H9 (cell line): ENCODE measurements around the gene PAOX. TPM values are rescaled to one million over a fixed set of nuclear protein-coding genes. Genes with fewer than 3 reads are reported as not detected.

Experiments
- DNase-seq: peaks from one replicate; pipeline ENCODE4 v3.0.0-alpha.2; 2017
- H2AFZ ChIP-seq: one replicate; pipeline ENCODE4 v1.6.1; 2013; ENCODE audit warnings: mild to moderate bottlenecking, low read length, control low read depth, moderate library complexity
- H2AK5ac ChIP-seq: 2 replicates; pipeline ENCODE4 v1.6.1; 2013; ENCODE audit warnings: low read length, control low read depth, mixed read lengths; ENCODE audit not compliant: insufficient read length
- H2BK120ac ChIP-seq: one replicate; pipeline ENCODE4 v1.6.1; 2013; ENCODE audit warnings: low read depth, mild to moderate bottlenecking, low read length, control low read depth, inconsistent platforms; ENCODE audit not compliant: poor library complexity, severe bottlenecking
- H2BK12ac ChIP-seq: 2 replicates; pipeline ENCODE4 v1.6.1; 2013; ENCODE audit warnings: low read length, control low read depth, mixed read lengths, low read depth; ENCODE audit not compliant: insufficient read length
- H2BK15ac ChIP-seq: 2 replicates; pipeline ENCODE4 v1.6.1; 2013; ENCODE audit warnings: low read depth, low read length, control low read depth
- H2BK20ac ChIP-seq: one replicate; pipeline ENCODE4 v1.6.1; 2013; ENCODE audit warnings: low read depth, mild to moderate bottlenecking, low read length, control low read depth, inconsistent platforms; ENCODE audit not compliant: poor library complexity, severe bottlenecking
- H2BK5ac ChIP-seq: 2 replicates; pipeline ENCODE4 v1.6.1; 2013; ENCODE audit warnings: low read length, control low read depth, mixed read lengths; ENCODE audit not compliant: insufficient read length
- H3K14ac ChIP-seq: 2 replicates; pipeline ENCODE4 v1.6.1; 2013; ENCODE audit warnings: low read length, control low read depth; ENCODE audit not compliant: insufficient read depth
- H3K18ac ChIP-seq: 2 replicates; pipeline ENCODE4 v1.6.1; 2013; ENCODE audit warnings: low read depth, mild to moderate bottlenecking, mixed read lengths, low read length, control low read depth; ENCODE audit not compliant: insufficient read length
- H3K23ac ChIP-seq: 2 replicates; pipeline ENCODE4 v1.6.1; 2013; ENCODE audit warnings: low read length, control low read depth, mixed read lengths, low read depth; ENCODE audit not compliant: insufficient read length
- H3K23me2 ChIP-seq: 2 replicates; pipeline ENCODE4 v1.6.1; 2013; ENCODE audit warnings: low read depth, mild to moderate bottlenecking, mixed read lengths, low read length, control low read depth; ENCODE audit not compliant: insufficient read length, poor library complexity, severe bottlenecking
- H3K27ac ChIP-seq: 2 replicates; pipeline ENCODE4 v1.5.1; 2013; ENCODE audit warnings: low read length, control low read depth, mixed read lengths, low read depth; ENCODE audit not compliant: insufficient read length
- H3K27me3 ChIP-seq: 2 replicates; pipeline ENCODE4 v1.6.1; 2013; ENCODE audit warnings: low read length, control low read depth, inconsistent platforms; ENCODE audit not compliant: insufficient read depth
- H3K4ac ChIP-seq: 2 replicates; pipeline ENCODE4 v1.6.1; 2013; ENCODE audit warnings: low read depth, mild to moderate bottlenecking, control low read depth, inconsistent platforms, low read length, moderate library complexity
- H3K4me1 ChIP-seq: 2 replicates; pipeline ENCODE4 v1.6.1; 2013; ENCODE audit warnings: low read length, control low read depth, inconsistent platforms; ENCODE audit not compliant: insufficient read depth
- H3K4me2 ChIP-seq: 2 replicates; pipeline ENCODE4 v1.6.1; 2013; ENCODE audit warnings: low read length, control low read depth, mixed read lengths; ENCODE audit not compliant: insufficient read length, insufficient read depth
- H3K56ac ChIP-seq: 2 replicates; pipeline ENCODE4 v1.6.1; 2013; ENCODE audit warnings: low read depth, mild to moderate bottlenecking, mixed read lengths, low read length, control low read depth; ENCODE audit not compliant: insufficient read length
- H3K79me1 ChIP-seq: 2 replicates; pipeline ENCODE4 v1.6.1; 2013; ENCODE audit warnings: low read depth, mild to moderate bottlenecking, moderate library complexity, low read length, control low read depth, inconsistent platforms; ENCODE audit not compliant: insufficient read depth, poor library complexity, severe bottlenecking
- H3K79me2 ChIP-seq: 2 replicates; pipeline ENCODE4 v1.6.1; 2013; ENCODE audit warnings: low read length, control low read depth, inconsistent platforms; ENCODE audit not compliant: insufficient read depth
- H3K9ac ChIP-seq: 2 replicates; pipeline ENCODE4 v1.6.1; 2013; ENCODE audit warnings: low read length, control low read depth, mixed read lengths; ENCODE audit not compliant: insufficient read length; ENCODE audit errors: extremely low read depth
- H3K9me3 ChIP-seq: one replicate; pipeline ENCODE4 v1.6.1; 2013; ENCODE audit warnings: low read depth, low read length, inconsistent platforms; ENCODE audit not compliant: control insufficient read depth
- H3T11ph ChIP-seq: one replicate; pipeline ENCODE4 v1.6.1; 2013; ENCODE audit warnings: mild to moderate bottlenecking, low read length, control low read depth, inconsistent platforms
- H4K20me1 ChIP-seq: one replicate; pipeline ENCODE4 v1.6.1; 2013; ENCODE audit not compliant: control insufficient read depth, insufficient read length, insufficient read depth
- H4K5ac ChIP-seq: 2 replicates; pipeline ENCODE4 v1.6.1; 2013; ENCODE audit warnings: low read depth, mild to moderate bottlenecking, mixed read lengths, low read length, control low read depth; ENCODE audit not compliant: insufficient read length
- H4K8ac ChIP-seq: replicated peaks from 2 replicates; pipeline ENCODE4 v1.6.1; 2013; ENCODE audit warnings: low read length, control low read depth, mixed read lengths, low read depth; ENCODE audit not compliant: insufficient read length
- H4K91ac ChIP-seq: 2 replicates; pipeline ENCODE4 v1.6.1; 2013; ENCODE audit warnings: low read depth, mild to moderate bottlenecking, moderate library complexity, mixed read lengths, low read length, control low read depth; ENCODE audit not compliant: insufficient read length
- H3K27ac Mint-ChIP-seq, 3 experiments: 2 replicates in 2 of 3; 3 replicates in 1 of 3; pipeline ENCODE4 v1.8.0; 2020 to 2021; ENCODE audit warnings: mixed read lengths in 3 of 3, mild to moderate bottlenecking in 1 of 3, moderate library complexity in 1 of 3
- H3K27me3 Mint-ChIP-seq: 2 replicates; pipeline ENCODE4 v1.8.0; 2021; ENCODE audit warnings: low read depth, mild to moderate bottlenecking, moderate library complexity, mixed read lengths
- H3K36me3 Mint-ChIP-seq, 3 experiments: 2 replicates in 2 of 3; 3 replicates in 1 of 3; pipeline ENCODE4 v1.8.0; 2020 to 2021; ENCODE audit warnings: low read depth in 3 of 3, mixed read lengths in 3 of 3; ENCODE audit not compliant: insufficient read depth in 1 of 3
- H3K4me1 Mint-ChIP-seq, 2 experiments: 2 replicates each; pipeline ENCODE4 v1.8.0; 2020; ENCODE audit warnings: mixed read lengths in 2 of 2
- H3K4me3 Mint-ChIP-seq, 2 experiments: 2 replicates in 1 of 2; 3 replicates in 1 of 2; pipeline ENCODE4 v1.8.0; 2020 to 2021; ENCODE audit warnings: mild to moderate bottlenecking in 2 of 2, mixed read lengths in 2 of 2, moderate library complexity in 1 of 2
- H3K9me3 Mint-ChIP-seq, 2 experiments: 2 replicates in 1 of 2; 3 replicates in 1 of 2; pipeline ENCODE4 v1.8.0; 2020; ENCODE audit warnings: mild to moderate bottlenecking in 2 of 2, mixed read lengths in 2 of 2, moderate library complexity in 1 of 2
- CTCF ChIP-seq: fragments of 200-600 bp; sonication (generic); conservative IDR thresholded peaks from 3 replicates; pipeline ENCODE4 v1.8.0; 2021; ENCODE audit warnings: antibody characterized with exemption, mild to moderate bottlenecking
- WGBS: extraction: QIAGEN DNeasy Blood & Tissue Kit; methylation state at CpG from one replicate; pipeline ENCODE4 v1.1.7; 2013; ENCODE audit warnings: missing lambda C conversion rate, low lambda C conversion rate, mixed read lengths; ENCODE audit not compliant: insufficient read length; ENCODE audit errors: extremely low coverage; 5-methylcytosine and 5-hydroxymethylcytosine counted together
- total RNA-seq: library from RNA; stranded (reverse); gene quantifications from 2 replicates; pipeline ENCODE4 v1.2.1, GENCODE V29; 2021

PAOX gene
- total RNA-seq, 1 experiment from 2014 or later = 5.6 TPM

- Histone ChIP-seq H2BK5ac (no peak overlapping the region), H3K23ac (no peak overlapping the region), H4K8ac (no peak overlapping the region), H3T11ph (no peak overlapping the region), H2BK120ac (no peak overlapping the region), H2AFZ (no peak overlapping the region), H3K14ac (no peak overlapping the region), H4K5ac (no peak overlapping the region), H3K9me3 (no peaks in the 10 kb centered on the region), H3K4me2 (no peak overlapping the region), H3K9ac (no peak overlapping the region), H3K79me1 (no peaks in the 10 kb centered on the region), H3K56ac (no peak overlapping the region), H3K4me1 (peaks cover 2% of the 10 kb centered on the region; the same call in 1 of the 2 replicates), H3K79me2 (no peaks in the 10 kb centered on the region), H3K18ac (no peak overlapping the region), H2BK15ac (no peak overlapping the region), H3K27me3 (no peaks in the 10 kb centered on the region; the same call in 1 of the 2 replicates), H2BK20ac (no peak overlapping the region), H2BK12ac (no peak overlapping the region), H2AK5ac (no peak overlapping the region), H3K4ac (no peak overlapping the region), H4K20me1 (no peaks in the 10 kb centered on the region), H3K27ac (no peak overlapping the region), H3K23me2 (no peaks in the 10 kb centered on the region), H4K91ac (no peak overlapping the region)
- H3K27ac Mint-ChIP-seq = no peak overlapping the region
- peaks cover 11 to 35% of the 10 kb centered on the region in 2 experiments for H3K4me1 Mint-ChIP-seq
- no peak for TF ChIP-seq CTCF
- H3K4me3 Mint-ChIP-seq = no peak overlapping the region
- DNase-seq = no peak
- peaks cover 25% of the 10 kb centered on the region for H3K27me3 Mint-ChIP-seq
- H3K36me3 Mint-ChIP-seq = no peaks in the 10 kb centered on the region; a peak in 1 of 7 replicates
- no peaks in the 10 kb centered on the region; a peak in 1 of 5 replicates for H3K9me3 Mint-ChIP-seq
- no CpG with 5 or more reads among the region's 16 CpGs for WGBS
Observed at GRCh38 chr10:133347710-133348517, 31.1 kb upstream of the PAOX start.
